ENCODE data around the gene SH3YL1. TPM values are rescaled to one million over a fixed set of nuclear protein-coding genes. Genes with fewer than 3 reads are reported as not detected.

Gene SH3YL1
- total RNA-seq, 1 donor from 2014 or later = 120 TPM

DNA sequence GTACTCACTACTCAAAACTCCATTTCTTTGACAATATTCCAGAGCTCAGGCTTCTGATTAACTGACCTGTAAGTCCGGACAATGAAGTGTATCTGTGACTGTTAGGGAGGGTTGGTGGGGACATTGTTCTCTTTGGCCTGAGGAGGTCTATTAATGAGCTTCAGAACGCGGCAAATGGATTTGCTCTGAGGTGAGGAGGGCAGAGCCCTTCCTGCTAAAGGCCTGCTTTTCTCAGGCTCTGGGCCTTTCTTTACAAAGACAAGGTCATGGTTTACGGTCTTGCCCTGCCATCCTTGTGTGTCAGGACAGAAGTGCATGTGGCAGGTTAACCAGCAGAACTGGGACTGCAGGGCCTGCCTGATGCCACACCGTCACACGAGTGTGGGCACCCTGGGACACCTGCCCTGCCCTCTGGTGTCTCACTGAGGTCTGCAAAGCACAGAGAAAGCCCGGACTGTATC is 16.8 kb upstream of the SH3YL1 start:
- H3K27me3 Mint-ChIP-seq = peaks cover 13% of the 10 kb centered on the region
- H3K9me3 Mint-ChIP-seq (ENCODE audit: low read depth) = no peaks in the 10 kb centered on the region
- H3K4me3 Mint-ChIP-seq (ENCODE audit: low read depth) = no peak overlapping the region
- DNase-seq (ENCODE audit: low spot score, unreplicated experiment) = no peak
- no peaks in the 10 kb centered on the region for H3K4me1 Mint-ChIP-seq (ENCODE audit: low read depth)
- TF ChIP-seq, protein P1, sequence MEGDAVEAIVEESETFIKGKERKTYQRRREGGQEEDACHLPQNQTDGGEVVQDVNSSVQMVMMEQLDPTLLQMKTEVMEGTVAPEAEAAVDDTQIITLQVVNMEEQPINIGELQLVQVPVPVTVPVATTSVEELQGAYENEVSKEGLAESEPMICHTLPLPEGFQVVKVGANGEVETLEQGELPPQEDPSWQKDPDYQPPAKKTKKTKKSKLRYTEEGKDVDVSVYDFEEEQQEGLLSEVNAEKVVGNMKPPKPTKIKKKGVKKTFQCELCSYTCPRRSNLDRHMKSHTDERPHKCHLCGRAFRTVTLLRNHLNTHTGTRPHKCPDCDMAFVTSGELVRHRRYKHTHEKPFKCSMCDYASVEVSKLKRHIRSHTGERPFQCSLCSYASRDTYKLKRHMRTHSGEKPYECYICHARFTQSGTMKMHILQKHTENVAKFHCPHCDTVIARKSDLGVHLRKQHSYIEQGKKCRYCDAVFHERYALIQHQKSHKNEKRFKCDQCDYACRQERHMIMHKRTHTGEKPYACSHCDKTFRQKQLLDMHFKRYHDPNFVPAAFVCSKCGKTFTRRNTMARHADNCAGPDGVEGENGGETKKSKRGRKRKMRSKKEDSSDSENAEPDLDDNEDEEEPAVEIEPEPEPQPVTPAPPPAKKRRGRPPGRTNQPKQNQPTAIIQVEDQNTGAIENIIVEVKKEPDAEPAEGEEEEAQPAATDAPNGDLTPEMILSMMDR (IDR thresholded peaks at IDR 0.05; ENCODE audit: unreplicated experiment) = no peak
- H3K36me3 Mint-ChIP-seq (ENCODE audit: insufficient read depth) = peaks cover 13% of the 10 kb centered on the region
- H3K27ac Mint-ChIP-seq = peak overlapping the region; percentile 14

DNA sequence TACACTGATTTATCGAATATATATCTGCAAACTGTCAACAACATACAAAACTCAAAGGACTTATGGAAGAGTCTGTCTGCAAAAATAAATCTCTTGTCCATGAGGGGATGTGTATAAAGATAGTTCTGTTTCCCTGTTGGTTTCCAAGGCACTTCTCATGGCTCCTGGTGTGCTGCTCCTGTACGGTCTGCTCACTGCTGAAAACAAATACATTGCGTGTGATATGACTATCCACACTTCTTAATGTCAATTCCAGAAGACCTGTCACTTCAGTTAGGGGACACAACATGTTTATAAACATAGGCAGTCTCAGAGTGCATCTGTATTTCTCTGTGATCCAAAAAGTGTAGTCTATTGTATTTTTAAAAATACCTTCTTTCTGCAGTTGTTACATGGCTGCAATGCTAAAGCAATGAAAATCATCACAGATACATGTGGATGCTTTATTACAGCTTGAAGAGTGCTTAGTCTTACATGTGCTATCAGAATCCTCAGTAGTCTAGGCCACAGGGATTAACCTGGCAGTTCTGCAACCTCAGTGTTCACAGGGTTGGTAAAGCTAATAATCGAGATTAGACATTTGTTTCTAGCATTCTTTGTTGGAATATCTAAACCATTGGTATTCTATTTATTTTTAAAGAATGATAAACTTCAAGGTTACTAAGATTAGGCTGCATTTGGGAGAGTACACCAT is 16.3 kb upstream of the SH3YL1 start:
- TF ChIP-seq, protein P1 (IDR thresholded peaks at IDR 0.05; ENCODE audit: unreplicated experiment) = no peak
- Mint-ChIP-seq H3K27ac (no peak overlapping the region), H3K4me1 (ENCODE audit: low read depth) (no peaks in the 10 kb centered on the region), H3K36me3 (ENCODE audit: insufficient read depth) (peaks cover 13% of the 10 kb centered on the region), H3K9me3 (ENCODE audit: low read depth) (no peaks in the 10 kb centered on the region), H3K27me3 (peaks cover 7% of the 10 kb centered on the region), H3K4me3 (ENCODE audit: low read depth) (no peak overlapping the region)
- DNase-seq (ENCODE audit: low spot score, unreplicated experiment) = no peak

DNA sequence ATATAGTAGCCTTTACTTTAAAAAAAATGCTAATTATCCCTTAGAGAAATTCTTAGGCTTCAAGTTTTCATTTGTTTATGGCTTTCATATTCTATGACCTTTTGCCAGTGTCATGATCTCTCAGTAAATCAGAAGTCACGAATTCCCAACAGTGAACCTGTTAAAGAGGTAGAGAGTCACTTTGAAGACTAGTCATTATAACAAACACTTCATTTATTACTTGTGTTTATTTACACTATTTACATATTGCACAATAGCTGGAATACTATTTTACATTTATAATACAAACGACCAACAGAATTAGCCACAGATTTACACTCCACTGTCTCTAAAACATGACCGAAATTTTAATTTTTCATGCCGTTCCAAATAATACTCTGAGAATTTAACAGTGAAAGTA is 15.5 kb upstream of the SH3YL1 start:
- Mint-ChIP-seq H3K4me1 (ENCODE audit: low read depth) (no peaks in the 10 kb centered on the region), H3K9me3 (ENCODE audit: low read depth) (no peaks in the 10 kb centered on the region), H3K4me3 (ENCODE audit: low read depth) (no peak overlapping the region), H3K27ac (no peak overlapping the region), H3K27me3 (no peaks in the 10 kb centered on the region), H3K36me3 (ENCODE audit: insufficient read depth) (peaks cover 13% of the 10 kb centered on the region)
- no peak for DNase-seq (ENCODE audit: low spot score, unreplicated experiment)
- TF ChIP-seq, protein P1 (IDR thresholded peaks at IDR 0.05; ENCODE audit: unreplicated experiment) = no peak

DNA sequence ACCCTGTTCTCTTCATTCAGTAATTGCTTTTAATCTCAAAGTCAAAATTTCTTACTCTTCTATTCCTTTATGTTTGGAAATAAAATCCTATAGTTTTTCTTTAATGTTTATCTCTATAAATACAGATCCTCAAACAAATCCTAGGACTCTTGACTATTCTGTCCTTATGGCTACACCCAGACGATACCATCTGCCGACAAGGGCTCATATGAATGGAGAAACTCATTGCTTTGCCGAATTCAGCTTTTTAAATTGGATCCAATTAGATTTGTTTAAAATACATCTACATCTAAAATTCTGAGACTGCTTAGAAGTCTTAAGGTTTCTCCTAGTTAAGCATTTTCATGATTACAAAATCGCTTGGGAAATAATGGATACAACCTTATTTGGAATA is 15.1 kb upstream of the SH3YL1 start:
- H3K9me3 Mint-ChIP-seq (ENCODE audit: low read depth) = no peaks in the 10 kb centered on the region
- no peak for DNase-seq (ENCODE audit: low spot score, unreplicated experiment)
- H3K4me3 Mint-ChIP-seq (ENCODE audit: low read depth) = no peak overlapping the region
- TF ChIP-seq, protein P1 (IDR thresholded peaks at IDR 0.05; ENCODE audit: unreplicated experiment) = no peak
- H3K27ac Mint-ChIP-seq = no peak overlapping the region
- no peaks in the 10 kb centered on the region for H3K27me3 Mint-ChIP-seq
- H3K4me1 Mint-ChIP-seq (ENCODE audit: low read depth) = no peaks in the 10 kb centered on the region
- peaks cover 14% of the 10 kb centered on the region for H3K36me3 Mint-ChIP-seq (ENCODE audit: insufficient read depth)

DNA sequence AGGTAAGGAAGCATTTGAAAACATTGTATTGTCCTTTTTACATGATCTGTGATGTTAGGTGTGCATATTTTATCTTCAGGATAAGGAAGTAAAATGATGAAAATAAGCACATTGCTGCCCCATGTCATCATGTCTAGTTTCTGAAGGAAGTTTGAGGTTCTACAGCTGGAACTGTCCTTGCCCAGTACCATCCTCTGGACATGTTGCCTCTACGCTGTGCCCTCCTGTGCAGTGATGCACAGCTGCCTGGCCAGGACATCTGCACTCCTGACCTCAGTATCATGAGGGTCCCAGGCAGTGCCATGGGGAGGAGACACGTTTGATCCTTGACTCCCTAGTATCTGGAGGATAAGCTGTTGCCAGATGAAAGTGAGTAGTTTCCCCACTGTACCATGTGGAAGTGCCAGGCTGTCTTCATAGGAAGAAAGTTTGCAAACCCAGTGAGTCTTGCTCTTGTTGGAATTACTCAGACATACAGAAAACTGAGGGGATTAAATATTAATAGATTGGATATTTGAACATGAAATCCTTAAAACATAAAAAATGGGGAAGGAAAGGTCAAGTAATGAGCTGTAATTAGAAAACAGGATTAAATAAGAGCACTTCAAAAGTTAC is 14.6 kb upstream of the SH3YL1 start:
- DNase-seq (ENCODE audit: low spot score, unreplicated experiment) = no peak
- peaks cover 15% of the 10 kb centered on the region for H3K36me3 Mint-ChIP-seq (ENCODE audit: insufficient read depth)
- no peaks in the 10 kb centered on the region for H3K9me3 Mint-ChIP-seq (ENCODE audit: low read depth)
- no peak overlapping the region for H3K4me3 Mint-ChIP-seq (ENCODE audit: low read depth)
- H3K27me3 Mint-ChIP-seq = no peaks in the 10 kb centered on the region
- H3K27ac Mint-ChIP-seq = peak overlapping the region; percentile 62
- no peaks in the 10 kb centered on the region for H3K4me1 Mint-ChIP-seq (ENCODE audit: low read depth)
- TF ChIP-seq, protein P1 (IDR thresholded peaks at IDR 0.05; ENCODE audit: unreplicated experiment) = no peak

Data from progenitor cell of endocrine pancreas (in vitro differentiated cells).